Right hindlimb (tissue), 1 donor: ENCODE measurements around the gene KAZN.

Experiments
- DNase-seq: peaks from one replicate; pipeline ENCODE4 v3.0.0-alpha.2; 2018

KAZN gene

DNA sequence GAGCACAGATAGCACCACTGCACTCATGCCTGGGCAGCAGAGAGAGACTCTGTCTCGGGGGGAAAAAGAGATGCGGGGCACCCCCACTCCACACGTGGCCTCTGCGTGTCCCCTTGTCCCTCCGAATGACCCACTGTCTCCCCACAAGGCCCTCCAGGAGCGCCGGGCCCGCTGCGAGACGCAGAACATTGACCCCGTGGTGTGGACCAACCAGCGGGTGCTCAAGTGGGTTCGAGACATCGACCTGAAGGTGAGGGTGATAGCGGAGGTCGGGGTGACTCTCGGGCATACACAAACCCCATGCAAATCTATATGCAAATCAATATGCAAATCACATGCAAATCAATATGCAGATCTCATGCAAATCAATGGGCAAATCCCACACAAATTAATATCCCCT, 504.7 kb downstream of the KAZN start:
- no peak for DNase-seq

DNA sequence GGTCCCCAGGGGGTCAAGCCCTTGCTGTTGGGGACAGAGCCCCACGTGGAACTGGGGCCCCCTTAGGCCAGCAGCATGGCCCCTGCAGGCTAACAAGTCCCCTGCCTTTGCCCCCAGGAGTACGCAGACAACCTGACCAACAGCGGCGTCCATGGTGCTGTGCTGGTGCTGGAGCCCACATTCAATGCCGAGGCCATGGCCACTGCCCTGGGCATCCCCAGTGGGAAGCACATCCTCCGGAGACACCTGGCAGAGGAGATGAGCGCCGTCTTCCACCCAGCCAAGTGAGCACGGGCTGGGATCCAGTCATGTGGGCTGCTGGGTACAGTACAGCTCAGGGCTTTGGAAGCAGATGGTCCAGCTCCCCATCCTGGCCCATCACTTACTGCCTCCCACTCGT, 505.4 kb downstream of the KAZN start:
- DNase-seq: no peak

DNA sequence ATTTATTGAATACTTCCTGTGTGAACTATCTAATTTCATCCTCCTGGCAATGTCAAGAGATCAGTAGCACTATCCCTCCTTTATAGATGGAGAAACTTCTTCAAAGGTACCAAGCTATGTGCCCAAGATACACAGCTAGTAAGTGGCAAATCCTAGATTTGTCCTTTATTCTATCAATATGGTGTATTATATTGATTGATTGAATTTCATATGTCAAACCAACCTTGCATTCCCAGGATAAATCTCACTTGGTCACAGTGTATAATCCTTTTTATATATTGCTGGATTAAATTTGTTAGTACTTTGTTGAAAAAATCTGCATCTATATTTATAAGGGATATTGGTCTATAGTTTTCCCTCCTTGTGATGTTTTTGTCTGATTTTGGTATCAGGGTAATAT, 506.3 kb downstream of the KAZN start:
- DNase-seq: no peak

DNA sequence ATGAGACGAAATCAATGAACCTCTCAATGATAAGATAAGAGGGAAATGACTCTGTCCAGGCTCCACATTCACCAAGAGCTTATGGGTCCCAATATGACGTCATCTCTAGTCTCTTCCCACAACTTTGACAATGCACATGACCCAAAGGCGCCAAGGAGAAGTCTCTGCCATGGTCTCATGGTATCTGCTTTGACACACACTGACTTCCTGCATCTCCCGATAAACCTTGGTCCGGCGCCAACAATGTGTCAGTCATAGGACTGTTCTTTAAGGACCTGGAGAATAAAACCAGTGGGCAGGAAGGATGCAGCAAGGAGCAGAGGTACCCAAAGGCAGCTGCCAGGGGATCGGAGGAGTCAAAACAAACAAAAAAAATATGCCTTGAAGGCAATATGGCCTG, 508.1 kb downstream of the KAZN start:
- DNase-seq: no peak

DNA sequence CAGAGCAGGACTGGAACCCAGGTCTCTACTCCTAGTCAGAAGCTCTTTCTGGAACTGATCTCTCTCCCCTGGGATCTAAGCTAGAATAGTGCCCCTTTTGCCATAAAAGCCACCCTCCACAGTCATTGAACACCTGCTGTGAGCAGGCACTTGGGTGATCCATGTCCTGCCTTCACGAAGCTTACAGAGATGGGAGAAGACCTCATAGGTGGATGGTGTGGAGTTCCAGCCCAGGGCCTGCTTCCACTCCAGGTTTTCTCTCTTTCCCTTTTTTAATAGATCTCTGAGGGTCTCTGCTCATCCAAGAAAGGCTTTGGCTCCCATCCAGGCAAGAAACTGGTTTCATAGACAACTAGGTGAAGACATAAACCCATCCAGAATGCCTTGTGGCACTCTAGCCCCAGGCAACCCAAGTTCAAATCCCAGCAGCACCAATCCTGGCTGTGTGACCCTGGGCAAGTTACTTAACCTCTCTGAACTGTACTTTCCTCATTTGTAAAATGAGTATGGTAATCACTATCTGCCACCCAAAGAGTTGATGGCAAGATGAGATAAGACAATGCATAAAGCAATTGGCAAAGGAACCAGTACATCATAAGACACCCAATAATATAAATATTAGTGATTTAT, 508.7 kb downstream of the KAZN start:
- no peak for DNase-seq

DNA sequence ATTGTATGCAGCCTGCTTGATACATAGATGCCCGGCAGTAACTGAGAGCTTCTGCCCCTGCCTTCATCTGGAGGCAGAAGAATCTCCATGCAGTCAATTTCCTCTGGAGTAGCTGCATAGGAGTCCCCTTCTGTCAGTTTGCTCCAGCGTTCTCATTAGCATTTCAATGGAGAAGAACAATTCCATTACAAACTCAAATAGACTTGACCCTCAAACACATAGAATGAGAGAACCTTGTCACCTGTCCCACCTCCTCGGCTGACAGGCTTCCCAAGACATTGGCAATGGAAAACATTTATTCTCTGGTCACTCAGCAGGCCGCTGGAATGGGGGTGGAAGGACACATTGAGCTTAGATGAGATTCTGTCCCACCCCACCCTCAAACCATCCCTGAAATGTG, 509.4 kb downstream of the KAZN start:
- no peak for DNase-seq

DNA sequence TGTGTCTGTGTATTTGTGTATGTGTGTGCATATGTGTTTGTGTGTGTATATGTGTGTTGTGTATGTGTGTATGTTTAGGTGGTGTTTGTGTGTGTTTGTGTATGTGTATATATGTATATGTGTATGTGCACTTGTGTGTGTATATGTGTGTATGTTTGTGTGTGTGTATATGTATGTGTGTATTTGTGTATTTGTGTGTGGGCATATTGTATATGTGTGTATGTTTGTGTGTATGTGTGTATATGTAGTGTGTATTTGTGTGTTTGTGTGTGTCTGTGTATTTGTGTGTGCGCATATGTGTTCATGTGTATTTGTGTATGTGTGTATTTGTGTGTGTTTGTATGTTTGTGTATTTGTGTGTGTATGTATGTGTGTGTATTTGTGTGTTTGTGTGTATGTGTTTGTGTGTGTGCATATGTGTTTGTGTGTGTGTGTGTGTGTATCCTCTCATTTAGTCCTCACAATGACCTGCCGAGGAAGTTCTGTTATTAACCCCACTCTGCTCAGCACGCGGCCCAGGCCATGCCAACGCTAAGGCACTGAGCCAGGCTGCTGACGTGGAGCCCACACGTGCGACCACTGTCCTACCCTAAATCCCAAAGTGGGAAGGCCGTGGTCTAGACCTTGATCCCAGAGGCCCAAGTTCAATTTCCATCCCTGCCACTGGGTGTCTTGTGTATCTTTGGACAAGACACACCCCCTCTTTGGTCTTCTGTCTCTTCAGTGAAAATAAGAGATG, 511.8 kb downstream of the KAZN start:
- DNase-seq: no peak

DNA sequence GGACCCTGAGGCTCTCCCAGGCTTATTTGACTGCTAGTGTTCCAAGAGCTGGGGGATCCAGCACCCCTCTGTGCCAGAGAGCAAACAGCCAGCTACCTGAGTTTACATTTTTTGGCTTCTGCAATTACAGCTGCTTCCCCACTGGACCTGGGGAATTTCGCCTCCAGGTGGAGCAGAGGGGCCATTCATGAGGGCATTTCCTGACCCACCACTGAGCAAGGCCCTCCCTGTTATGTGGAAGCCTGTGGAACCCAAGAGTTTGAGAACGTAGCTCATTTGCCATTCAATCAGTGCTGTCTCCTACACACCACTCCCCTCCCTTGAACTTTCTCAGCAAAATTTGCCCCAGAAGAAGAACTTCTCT, 512.4 kb downstream of the KAZN start:
- no peak for DNase-seq

DNA sequence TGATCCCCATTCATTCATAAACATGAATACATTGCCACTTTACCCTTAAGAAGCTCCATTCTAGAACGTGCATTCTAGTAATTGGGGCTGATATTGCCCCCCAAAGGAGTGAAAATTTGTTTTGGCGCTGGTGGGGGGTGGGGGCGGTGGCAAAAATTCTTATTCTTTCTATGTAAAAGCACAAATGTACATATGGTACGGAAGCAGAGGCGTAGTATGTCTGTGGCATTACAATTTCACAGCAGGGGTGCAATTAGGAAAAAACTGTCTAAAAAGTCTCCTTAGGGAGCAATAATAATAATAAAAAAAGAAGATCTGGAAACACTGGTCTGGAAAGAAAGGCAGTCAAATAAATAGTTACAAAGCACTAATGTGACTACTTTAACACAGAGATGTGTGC, 514.7 kb downstream of the KAZN start:
- DNase-seq: no peak

DNA sequence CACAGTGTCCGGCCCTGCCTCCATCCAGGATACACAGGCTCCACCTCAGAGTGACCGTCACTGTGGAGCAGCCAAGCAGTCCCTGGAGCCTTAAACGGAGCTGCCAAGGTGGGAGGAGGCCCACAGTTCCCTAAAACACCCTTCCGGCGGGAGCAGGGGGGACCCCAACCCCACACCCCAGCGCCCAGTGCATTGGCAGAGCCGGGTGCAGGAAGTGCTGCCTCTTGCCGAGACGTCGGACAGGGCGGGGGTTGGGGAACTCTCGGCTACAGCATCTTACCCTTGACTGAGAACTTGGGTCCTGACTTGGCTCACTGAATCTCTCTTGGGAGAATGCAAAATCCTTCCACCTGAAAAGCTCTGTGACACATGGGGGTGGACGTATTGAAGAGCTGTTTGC, 516.4 kb downstream of the KAZN start:
- DNase-seq: no peak

DNA sequence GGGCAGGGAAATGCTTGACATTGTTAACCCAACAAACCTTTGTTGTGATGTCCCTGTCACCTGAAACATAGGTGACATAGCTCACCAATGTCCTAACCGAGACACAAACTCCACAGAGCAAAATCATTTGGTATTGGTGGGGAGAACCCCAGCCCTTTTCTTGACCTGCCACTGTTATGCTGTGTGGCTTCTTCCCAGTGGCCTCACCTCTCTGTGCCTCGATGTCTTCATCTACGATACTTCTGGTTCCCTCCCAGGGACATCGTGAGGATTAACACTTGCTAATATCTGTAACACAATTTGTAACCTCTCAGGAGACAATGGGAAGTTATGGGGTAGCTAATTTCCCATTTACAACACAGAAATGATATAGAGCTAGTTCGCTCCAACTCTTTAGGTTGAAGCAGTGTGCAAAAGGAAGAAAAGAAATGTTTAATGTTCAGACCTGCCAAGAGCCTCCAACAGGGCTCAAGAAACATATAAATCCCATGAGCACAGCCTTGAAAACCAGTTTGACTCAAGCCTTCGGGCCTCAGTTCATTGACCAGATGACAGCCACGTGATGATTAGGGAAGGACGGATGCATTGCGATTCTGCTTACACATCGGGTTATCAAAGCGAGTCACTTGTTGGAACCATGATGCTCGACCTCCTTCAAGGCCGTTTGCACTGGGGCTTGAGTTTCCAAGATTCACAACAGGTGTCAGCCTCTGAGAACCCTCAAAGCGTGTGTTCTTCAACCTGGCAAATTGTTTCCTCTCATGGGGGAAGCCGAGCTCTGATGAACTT, 517.3 kb downstream of the KAZN start:
- DNase-seq: no peak

DNA sequence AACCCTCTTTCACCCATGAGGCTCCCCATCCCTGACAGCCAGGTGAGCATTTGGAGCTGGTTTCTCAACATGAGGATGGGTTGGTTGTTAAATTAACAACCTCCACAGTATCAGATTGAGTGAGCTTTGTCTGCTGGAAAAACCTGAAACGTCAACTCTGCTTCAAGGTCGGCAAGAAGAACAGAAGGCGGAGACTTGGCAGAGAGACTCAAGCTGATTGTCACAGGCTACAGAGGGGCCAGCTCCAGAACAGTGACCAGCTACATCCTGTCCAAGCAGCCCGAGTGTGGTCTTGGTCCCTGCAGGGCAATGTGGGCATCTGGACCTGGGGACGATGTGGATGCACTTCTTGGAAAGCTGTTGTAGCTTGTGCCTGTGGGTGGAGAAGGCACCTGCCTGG, 518.5 kb downstream of the KAZN start:
- DNase-seq: no peak

DNA sequence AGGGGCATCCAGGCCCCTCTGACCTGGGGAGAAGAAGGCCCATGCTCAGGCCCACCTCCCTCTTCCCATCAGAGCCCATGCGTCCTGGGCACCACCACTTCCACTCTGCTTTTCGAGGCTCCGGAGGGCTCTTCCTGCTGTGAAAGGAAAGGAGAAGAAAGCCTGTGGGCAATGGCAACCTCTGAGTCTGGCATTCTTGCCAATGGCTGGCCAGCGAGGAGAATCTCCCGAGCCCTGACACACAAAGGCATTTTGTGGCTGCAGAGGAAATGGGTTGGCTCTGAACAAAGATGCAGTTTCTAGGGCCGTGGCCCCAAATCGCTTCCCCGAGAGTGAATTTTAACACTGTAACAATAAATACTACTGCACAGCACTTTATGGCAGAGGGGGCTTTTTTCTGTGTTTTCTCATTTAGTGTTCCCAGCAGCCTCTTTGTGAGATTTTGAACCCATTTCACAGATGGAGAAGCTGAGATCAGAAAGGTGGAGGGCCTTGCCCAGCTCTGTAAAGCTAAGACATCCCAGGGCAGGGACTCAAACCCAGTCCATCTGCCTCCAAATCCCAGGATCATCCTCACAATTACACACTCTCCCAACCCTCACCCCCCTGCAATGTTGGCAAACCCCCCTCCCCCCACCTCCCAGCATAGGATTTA, 519.3 kb downstream of the KAZN start:
- no peak for DNase-seq

DNA sequence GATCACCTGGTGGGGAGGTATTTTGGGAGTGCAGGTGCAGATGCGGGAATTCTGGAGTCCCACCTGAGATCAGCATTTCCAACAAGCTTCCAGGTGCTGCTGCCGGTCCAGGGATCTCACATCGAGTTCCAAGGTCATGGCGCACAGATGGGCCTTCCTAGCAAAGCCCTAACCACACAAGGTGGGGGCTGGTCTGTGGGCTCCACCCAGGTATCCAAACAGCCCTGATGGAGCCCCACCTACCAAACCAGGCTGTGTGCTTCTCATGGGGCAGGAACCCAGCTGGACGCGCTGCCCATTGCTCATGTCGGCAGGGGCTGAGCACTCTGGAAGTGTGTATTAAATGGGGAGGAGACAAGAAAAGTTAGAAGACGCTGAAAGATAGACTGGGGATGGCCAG, 520.1 kb downstream of the KAZN start:
- no peak for DNase-seq

DNA sequence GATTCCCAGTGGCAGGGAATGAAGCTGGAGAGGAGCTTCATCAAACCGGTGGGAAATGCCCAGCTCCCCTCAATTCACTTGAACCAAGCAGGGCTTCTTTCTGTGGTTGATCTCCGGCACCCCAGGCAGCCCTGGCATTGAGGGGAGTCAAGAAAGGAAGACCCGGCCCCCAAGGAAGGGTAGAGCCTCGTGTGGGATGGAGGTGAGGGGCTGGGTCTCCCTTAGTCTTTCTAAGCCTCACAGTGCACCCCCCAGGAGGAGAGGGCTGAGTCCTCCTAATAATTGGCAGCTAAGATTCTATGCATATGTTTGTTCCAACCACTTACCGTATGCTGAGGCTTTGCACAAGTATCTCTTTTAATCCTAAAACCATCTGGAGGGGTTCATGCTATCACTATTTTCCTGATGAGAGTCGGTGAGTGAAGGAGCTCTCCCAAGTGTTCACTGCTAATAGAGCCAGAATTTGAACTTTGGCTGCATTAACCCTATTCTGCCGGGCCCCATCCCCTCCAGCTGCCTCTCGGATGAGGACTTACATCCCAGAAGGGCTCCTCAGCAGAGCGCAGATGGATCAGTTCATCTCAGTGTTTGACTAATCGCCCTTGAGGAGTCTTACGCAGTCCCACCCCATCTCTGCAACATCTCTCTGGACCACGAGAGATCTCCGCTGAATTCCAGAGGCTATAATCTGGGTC, 521.9 kb downstream of the KAZN start:
- no peak for DNase-seq

DNA sequence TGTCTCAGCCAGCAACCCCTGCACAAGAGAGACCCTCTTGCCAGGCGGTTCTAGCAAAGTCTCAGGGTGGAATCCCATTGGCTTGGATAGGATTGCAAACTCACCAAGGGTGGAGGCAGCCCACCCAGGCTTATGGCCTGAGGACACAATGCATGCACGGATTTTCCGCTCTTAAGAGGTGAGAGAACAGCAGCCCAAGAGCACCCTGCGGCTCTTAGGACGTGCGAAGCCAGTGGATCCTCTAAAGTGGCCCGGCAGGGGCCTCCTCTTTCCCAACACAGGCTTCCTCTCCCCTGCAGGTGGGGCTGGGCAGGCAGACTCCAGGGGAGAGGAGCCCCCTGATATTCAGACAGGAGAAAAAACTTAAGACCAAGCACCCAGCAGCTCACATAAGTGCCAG, 523.8 kb downstream of the KAZN start:
- no peak for DNase-seq

DNA sequence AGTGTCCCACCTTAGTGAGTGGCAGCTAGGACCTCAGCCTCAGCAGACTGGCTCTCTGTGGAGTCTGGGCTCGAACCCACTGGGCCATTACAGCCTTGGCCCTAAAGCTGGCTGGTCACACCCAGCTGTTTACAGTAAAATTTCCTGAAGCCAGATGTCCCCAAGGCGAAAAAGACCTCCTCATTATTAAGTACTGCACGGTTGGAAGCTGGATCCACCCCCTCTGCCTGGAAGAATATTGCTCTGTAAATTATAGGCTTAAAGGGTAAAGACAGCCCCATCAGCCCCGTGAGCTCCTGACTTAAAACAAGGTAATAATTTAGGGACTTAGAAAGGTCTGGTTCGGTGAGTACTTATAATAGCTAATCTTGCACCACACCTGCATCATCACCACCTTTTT, 524.8 kb downstream of the KAZN start:
- no peak for DNase-seq

DNA sequence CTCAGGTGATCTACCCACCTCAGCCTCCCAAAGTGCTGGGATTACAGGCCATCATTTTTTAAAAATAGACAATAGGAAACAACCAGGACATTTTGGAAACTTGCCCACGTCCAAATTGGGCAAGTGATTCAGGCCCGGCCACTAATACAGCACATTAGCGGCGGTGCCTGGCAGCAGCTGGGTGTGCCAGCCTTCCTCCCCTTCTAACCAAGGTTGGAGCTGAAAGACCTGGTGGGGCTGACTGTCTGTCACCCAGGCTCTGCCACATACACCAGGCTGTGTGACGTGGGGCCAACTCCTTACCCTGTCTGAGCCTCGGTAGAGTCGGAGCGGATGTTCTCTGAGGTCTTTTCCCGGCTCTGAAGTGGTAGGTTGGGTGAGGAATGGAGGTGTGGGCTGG, 525.4 kb downstream of the KAZN start:
- no peak for DNase-seq

DNA sequence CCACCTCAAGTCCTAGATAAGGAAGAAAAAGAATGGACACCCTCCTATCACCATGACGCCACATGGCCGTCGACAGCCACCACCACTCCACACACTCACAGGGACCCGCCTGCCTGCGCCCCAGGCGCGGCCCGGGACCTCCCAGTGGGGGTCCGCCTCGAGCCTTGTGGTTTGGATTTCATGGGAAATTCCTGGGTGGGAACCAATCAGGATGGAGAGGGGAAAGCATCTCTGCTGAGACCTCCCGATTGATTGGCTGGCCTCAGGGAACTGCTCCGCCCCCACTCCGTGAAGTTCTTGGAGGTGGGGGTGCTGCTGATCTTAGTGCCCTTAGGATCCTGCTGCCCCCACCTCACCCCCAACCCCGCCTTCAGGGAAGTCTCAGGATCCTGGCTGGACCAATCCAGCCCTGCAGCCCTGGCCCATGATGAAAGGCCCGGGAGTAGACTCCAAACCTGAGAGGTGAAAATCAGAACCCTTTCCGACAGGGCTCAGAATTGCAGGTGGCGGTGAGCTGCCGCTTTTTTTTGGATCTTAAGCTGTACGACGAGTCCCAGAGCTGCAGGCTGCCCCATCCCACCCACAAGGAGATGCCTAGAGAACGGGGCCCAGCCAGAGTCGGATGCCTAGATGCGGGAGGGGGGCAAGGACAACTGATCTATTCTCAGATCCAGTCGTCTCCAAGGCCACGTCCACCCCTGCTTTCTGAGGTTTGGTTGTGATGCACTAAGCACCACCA, 526.0 kb downstream of the KAZN start:
- DNase-seq: no peak

DNA sequence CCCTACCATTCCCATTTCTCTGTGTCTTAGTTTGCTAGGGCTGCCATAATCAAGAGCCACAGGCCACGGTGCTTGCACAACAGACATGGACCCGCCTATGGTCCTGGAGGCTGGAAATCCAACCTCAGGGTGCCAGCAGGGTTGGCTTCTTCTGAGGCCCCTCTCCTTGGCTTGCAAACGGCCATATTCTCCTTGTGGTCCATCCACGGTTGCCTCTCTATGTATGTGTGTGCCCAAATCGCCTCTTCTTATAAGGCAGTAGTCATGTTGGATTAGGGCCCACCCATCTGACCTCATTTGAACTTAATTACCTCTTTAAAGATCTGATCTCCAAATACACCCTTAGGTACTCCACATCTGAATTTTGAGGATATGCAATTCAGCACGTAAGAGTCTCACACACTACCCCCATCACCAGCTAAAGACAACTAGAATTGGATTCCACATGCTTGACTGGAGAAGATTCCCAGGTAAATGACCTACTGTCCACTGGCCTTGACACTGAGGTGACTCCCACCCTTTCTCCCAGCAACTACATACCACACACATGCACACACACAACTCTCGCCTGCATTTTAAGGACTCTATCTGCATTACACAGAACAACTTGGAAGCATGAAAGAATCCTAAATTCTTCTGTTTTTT, 526.7 kb downstream of the KAZN start:
- DNase-seq: no peak

DNA sequence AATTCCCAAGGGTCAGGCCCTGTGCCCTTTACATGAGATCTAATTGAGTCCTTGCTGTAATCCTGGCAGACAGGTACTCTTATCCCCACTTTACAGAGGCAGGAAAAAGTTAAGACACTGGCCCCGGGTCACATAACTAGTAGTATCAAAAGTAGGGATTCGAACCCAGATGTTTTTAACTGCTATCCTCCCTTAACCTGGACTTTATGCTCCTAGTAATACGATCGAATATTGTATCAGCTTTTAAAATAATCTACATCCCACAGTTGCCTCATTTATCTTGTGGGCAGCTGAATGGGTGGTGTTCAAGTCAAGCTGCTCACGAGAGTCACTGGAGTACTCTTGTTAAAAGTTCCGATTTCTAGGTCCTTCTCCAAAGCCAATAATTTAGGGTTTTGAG, 529.6 kb downstream of the KAZN start:
- DNase-seq: no peak
